ENCODE data around the gene GNG12. TPM values are rescaled to one million over a fixed set of nuclear protein-coding genes. Genes with fewer than 3 reads are reported as not detected.

The GNG12 gene
- total RNA-seq, 1 experiment from 2014 or later, result 14.3 TPM

GRCh38 chr1:67851800-67852199, 18.5 kb upstream of the GNG12 start:
- H3K79me2 ChIP-seq (ENCODE audit: insufficient read depth, low read length), result no peaks in the 10 kb centered on the region
- no peak overlapping the region for H2BK20ac ChIP-seq (ENCODE audit: low read depth, low read length, poor library complexity, severe bottlenecking)
- H3K79me1 ChIP-seq (ENCODE audit: insufficient read depth, low read depth, low read length, poor library complexity, severe bottlenecking), result no peaks in the 10 kb centered on the region
- H2BK5ac ChIP-seq (ENCODE audit: insufficient read length, low read length), result no peak overlapping the region
- no peak for DNase-seq
- H3K9ac ChIP-seq (ENCODE audit: extremely low read depth, insufficient read length, low read length), result no peak overlapping the region
- no CpG with 5 or more reads among the region's 6 CpGs for WGBS (ENCODE audit: extremely low coverage, insufficient read length, low lambda C conversion rate)
- no peak overlapping the region for H3K4ac ChIP-seq (ENCODE audit: low read depth, low read length)
- H3K27ac ChIP-seq (ENCODE audit: insufficient read length, low read depth, low read length), result no peak overlapping the region
- H3K36me3 Mint-ChIP-seq (ENCODE audit: insufficient read depth in 1 of 3, low read depth in 3 of 3), result no peaks in the 10 kb centered on the region
- H3K23me2 ChIP-seq (ENCODE audit: insufficient read length, low read depth, low read length, poor library complexity, severe bottlenecking), result no peaks in the 10 kb centered on the region
- H2AK5ac ChIP-seq (ENCODE audit: insufficient read length, low read length), result no peak overlapping the region
- H3K23ac ChIP-seq (ENCODE audit: insufficient read length, low read depth, low read length), result no peak overlapping the region
- no peak overlapping the region for H3K18ac ChIP-seq (ENCODE audit: insufficient read length, low read depth, low read length)
- no peak overlapping the region for H4K5ac ChIP-seq (ENCODE audit: insufficient read length, low read depth, low read length)
- H3K56ac ChIP-seq (ENCODE audit: insufficient read length, low read depth, low read length), result no peak overlapping the region
- no peak overlapping the region for H3K27ac Mint-ChIP-seq
- H3K9me3 Mint-ChIP-seq, result no peaks in the 10 kb centered on the region
- peaks cover 3 to 5% of the 10 kb centered on the region in 2 experiments; a peak in 3 of 4 replicates for H3K4me1 Mint-ChIP-seq
- H2BK120ac ChIP-seq (ENCODE audit: low read depth, low read length, poor library complexity, severe bottlenecking), result no peak overlapping the region
- H2AFZ ChIP-seq (ENCODE audit: low read length), result no peak overlapping the region
- no peak overlapping the region for H3K4me2 ChIP-seq (ENCODE audit: insufficient read depth, insufficient read length, low read length)
- no peak overlapping the region for H3K14ac ChIP-seq (ENCODE audit: insufficient read depth, low read length)
- H2BK15ac ChIP-seq (ENCODE audit: low read depth, low read length), result no peak overlapping the region
- no peak overlapping the region for H2BK12ac ChIP-seq (ENCODE audit: insufficient read length, low read depth, low read length)
- H3K27me3 ChIP-seq (ENCODE audit: insufficient read depth, low read length), result no peaks in the 10 kb centered on the region
- H4K20me1 ChIP-seq (ENCODE audit: control insufficient read depth, insufficient read depth, insufficient read length), result no peaks in the 10 kb centered on the region
- no peaks in the 10 kb centered on the region for H3K9me3 ChIP-seq (ENCODE audit: control insufficient read depth, low read depth, low read length)
- no peaks in the 10 kb centered on the region for H3K4me1 ChIP-seq (ENCODE audit: insufficient read depth, low read length)
- peaks cover 1% of the 10 kb centered on the region; the same call in 1 of the 2 replicates for H3K27me3 Mint-ChIP-seq (ENCODE audit: low read depth)
- no peak overlapping the region for H4K8ac ChIP-seq (replicated peaks; ENCODE audit: insufficient read length, low read depth, low read length)
- no peak overlapping the region for H3K4me3 Mint-ChIP-seq
- no peak overlapping the region for H4K91ac ChIP-seq (ENCODE audit: insufficient read length, low read depth, low read length)
- TF ChIP-seq CTCF (conservative IDR thresholded peaks at IDR 0.05), result no peak
- no peak overlapping the region for H3T11ph ChIP-seq (ENCODE audit: low read length)

All from H9 (cell line).